ENCODE data around the gene DRD2.

The DRD2 gene

DNA sequence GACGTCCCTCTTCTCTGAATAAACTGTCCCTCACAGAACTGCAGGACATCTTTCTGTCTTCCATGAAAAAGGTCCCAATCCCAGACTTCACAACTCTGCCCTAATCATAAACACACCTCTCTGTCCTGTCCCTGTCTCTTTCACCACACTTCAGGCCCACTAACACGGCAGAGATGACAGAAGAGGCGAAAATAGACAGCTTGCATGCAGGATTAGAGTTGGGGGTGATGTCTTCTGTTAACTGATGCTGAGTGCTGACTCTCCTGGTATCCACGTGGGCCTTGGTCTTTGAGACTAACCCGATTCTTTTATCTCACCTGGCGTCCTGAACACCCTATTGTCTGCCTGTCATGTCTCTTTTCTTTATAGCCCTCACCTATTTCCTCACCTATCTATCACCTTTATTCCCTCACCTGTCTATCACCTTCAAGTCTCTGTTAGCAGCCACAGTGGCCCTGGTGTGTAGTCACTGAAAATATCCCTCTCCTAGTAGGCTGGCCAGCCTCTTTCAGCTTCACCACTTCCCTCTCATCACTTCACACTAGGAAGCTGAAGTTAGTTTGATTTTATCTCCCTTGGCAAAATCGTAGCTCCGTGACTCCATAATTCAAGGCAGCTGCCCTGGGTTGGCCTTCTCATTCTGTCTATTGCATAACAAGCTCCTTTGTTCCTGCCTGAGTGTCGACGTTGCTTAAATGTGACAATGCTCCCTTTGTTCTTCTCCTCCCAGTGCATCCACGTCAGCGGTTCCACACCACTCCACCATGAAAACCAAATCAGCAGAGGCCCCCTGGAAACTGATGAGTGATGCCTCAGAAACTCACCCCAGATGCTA is 30.6 kb upstream of the DRD2 start:
- Histone ChIP-seq H3K27me3 (replicated peaks; ENCODE audit: insufficient read depth, low read length) (no peaks in the 10 kb centered on the region), H3K27ac (ENCODE audit: low read length) (no peak overlapping the region), H3K79me2 (ENCODE audit: low read length) (no peaks in the 10 kb centered on the region), H4K20me1 (ENCODE audit: insufficient read depth, low read length) (no peaks in the 10 kb centered on the region), H3K9me2 (replicated peaks; ENCODE audit: insufficient read depth, low read length) (no peaks in the 10 kb centered on the region), H2AFZ (ENCODE audit: low read length) (no peak overlapping the region), H3K36me3 (replicated peaks; ENCODE audit: insufficient read depth, low read length) (no peaks in the 10 kb centered on the region), H3K4me3 (ENCODE audit: low read length) (no peak overlapping the region), H3K4me2 (ENCODE audit: low read depth, low read length) (no peak overlapping the region), H3K9ac (ENCODE audit: low read length) (no peak overlapping the region), H3K9me3 (replicated peaks; ENCODE audit: insufficient read depth, low read length) (no peaks in the 10 kb centered on the region), H3K4me1 (ENCODE audit: low read length) (peaks cover 3% of the 10 kb centered on the region; the same call in 1 of the 2 replicates), H3F3A (ENCODE audit: insufficient read depth, low read length) (no peaks in the 10 kb centered on the region)
- TF ChIP-seq, protein P1, sequence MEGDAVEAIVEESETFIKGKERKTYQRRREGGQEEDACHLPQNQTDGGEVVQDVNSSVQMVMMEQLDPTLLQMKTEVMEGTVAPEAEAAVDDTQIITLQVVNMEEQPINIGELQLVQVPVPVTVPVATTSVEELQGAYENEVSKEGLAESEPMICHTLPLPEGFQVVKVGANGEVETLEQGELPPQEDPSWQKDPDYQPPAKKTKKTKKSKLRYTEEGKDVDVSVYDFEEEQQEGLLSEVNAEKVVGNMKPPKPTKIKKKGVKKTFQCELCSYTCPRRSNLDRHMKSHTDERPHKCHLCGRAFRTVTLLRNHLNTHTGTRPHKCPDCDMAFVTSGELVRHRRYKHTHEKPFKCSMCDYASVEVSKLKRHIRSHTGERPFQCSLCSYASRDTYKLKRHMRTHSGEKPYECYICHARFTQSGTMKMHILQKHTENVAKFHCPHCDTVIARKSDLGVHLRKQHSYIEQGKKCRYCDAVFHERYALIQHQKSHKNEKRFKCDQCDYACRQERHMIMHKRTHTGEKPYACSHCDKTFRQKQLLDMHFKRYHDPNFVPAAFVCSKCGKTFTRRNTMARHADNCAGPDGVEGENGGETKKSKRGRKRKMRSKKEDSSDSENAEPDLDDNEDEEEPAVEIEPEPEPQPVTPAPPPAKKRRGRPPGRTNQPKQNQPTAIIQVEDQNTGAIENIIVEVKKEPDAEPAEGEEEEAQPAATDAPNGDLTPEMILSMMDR (IDR thresholded peaks at IDR 0.05; ENCODE audit: low read length) = no peak
- TF ChIP-seq EZH2 (optimal IDR thresholded peaks at IDR 0.05; ENCODE audit: low read depth, low read length) (no peak), EZH2phosphoT487 (IDR thresholded peaks at IDR 0.05; ENCODE audit: low read length) (no peak)
- no peak for DNase-seq

DNA sequence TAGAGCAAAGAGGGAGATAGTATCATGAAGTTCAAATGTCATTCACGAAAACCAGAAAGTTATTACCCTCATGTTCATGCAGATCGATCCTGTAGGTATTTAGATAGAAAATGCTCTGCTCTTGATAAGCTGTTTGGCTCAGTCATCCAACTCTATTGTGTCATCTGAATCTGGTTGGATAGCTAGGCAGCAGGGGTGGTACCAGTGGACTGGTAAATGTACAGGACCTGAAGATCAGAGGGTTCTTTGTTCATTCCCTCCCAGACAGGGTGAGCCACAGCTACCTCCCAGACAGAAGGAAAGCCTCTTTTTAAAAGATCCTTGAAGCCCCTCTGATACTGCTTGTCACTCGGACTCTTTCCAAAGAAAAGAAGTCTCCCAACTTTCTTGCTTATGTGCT is 29.8 kb upstream of the DRD2 start:
- Histone ChIP-seq H3K79me2 (ENCODE audit: low read length) (no peaks in the 10 kb centered on the region), H3K9me2 (replicated peaks; ENCODE audit: insufficient read depth, low read length) (no peaks in the 10 kb centered on the region), H3F3A (ENCODE audit: insufficient read depth, low read length) (no peaks in the 10 kb centered on the region), H3K9ac (ENCODE audit: low read length) (no peak overlapping the region), H3K4me1 (ENCODE audit: low read length) (peaks cover 3% of the 10 kb centered on the region; the same call in 1 of the 2 replicates), H3K36me3 (replicated peaks; ENCODE audit: insufficient read depth, low read length) (no peaks in the 10 kb centered on the region), H2AFZ (ENCODE audit: low read length) (no peak overlapping the region), H3K4me2 (ENCODE audit: low read depth, low read length) (no peak overlapping the region), H4K20me1 (ENCODE audit: insufficient read depth, low read length) (no peaks in the 10 kb centered on the region), H3K27me3 (replicated peaks; ENCODE audit: insufficient read depth, low read length) (no peaks in the 10 kb centered on the region), H3K27ac (ENCODE audit: low read length) (no peak overlapping the region), H3K9me3 (replicated peaks; ENCODE audit: insufficient read depth, low read length) (no peaks in the 10 kb centered on the region), H3K4me3 (ENCODE audit: low read length) (no peak overlapping the region)
- TF ChIP-seq EZH2 (optimal IDR thresholded peaks at IDR 0.05; ENCODE audit: low read depth, low read length) (no peak), EZH2phosphoT487 (IDR thresholded peaks at IDR 0.05; ENCODE audit: low read length) (no peak)
- TF ChIP-seq, protein P1 (IDR thresholded peaks at IDR 0.05; ENCODE audit: low read length) = no peak
- DNase-seq = no peak

DNA sequence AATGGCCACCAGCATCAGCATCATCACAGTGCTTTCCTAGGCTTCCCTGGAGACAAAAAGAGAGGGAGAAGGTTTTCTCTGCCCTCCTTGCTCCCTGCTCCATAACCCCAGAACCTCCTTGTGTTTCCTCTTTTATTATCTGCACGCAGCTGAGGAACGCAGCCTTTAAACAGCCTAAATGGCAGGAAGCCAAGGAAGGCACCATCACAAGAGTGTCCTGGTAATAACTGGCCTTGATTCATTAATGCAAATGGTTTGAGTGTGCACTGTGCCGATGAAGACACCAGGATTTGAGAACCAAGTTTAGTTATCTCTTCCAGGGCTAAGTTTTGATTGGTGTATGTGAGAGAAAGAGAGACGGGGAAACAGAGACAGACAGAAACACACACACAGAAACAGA is 29.4 kb upstream of the DRD2 start:
- H3K36me3 ChIP-seq (replicated peaks; ENCODE audit: insufficient read depth, low read length) = no peaks in the 10 kb centered on the region
- H3F3A ChIP-seq (ENCODE audit: insufficient read depth, low read length) = no peaks in the 10 kb centered on the region
- peaks cover 3% of the 10 kb centered on the region; the same call in 1 of the 2 replicates for H3K4me1 ChIP-seq (ENCODE audit: low read length)
- H3K27ac ChIP-seq (ENCODE audit: low read length) = no peak overlapping the region
- no peak for DNase-seq
- H3K4me2 ChIP-seq (ENCODE audit: low read depth, low read length) = no peak overlapping the region
- no peaks in the 10 kb centered on the region for H3K79me2 ChIP-seq (ENCODE audit: low read length)
- no peaks in the 10 kb centered on the region for H3K27me3 ChIP-seq (replicated peaks; ENCODE audit: insufficient read depth, low read length)
- TF ChIP-seq EZH2phosphoT487 (IDR thresholded peaks at IDR 0.05; ENCODE audit: low read length) (no peak), EZH2 (optimal IDR thresholded peaks at IDR 0.05; ENCODE audit: low read depth, low read length) (no peak)
- TF ChIP-seq, protein P1 (IDR thresholded peaks at IDR 0.05; ENCODE audit: low read length) = no peak
- no peaks in the 10 kb centered on the region for H3K9me2 ChIP-seq (replicated peaks; ENCODE audit: insufficient read depth, low read length)
- no peaks in the 10 kb centered on the region for H4K20me1 ChIP-seq (ENCODE audit: insufficient read depth, low read length)
- no peak overlapping the region for H3K4me3 ChIP-seq (ENCODE audit: low read length)
- H2AFZ ChIP-seq (ENCODE audit: low read length) = no peak overlapping the region
- H3K9me3 ChIP-seq (replicated peaks; ENCODE audit: insufficient read depth, low read length) = no peaks in the 10 kb centered on the region
- H3K9ac ChIP-seq (ENCODE audit: low read length) = no peak overlapping the region

Measured in MM.1S (cell line).